ENCODE measurements around the gene MET.
"Not testable (repeated sequence)": the region's sequence is repeated elsewhere in the genome, so short reads cannot be mapped to it uniquely, and the experiment has no call there.

Gene MET

GRCh38 chr7:116810267-116811116 is 138.5 kb downstream of the MET start:
- DNase-seq (ENCODE audit: low spot score), result no peak

GRCh38 chr7:116811768-116812167 is 139.8 kb downstream of the MET start:
- no peak for DNase-seq (ENCODE audit: low spot score)

- DNase-seq (ENCODE audit: low spot score), result no peak
Measured at GRCh38 chr7:116812860-116813259, 140.9 kb downstream of the MET start.

GRCh38 chr7:116813371-116813770 is 141.4 kb downstream of the MET start:
- not testable (repeated sequence) for DNase-seq (ENCODE audit: low spot score)

- DNase-seq (ENCODE audit: low spot score), result no peak
Measured at GRCh38 chr7:116815041-116815440, 143.0 kb downstream of the MET start.

GRCh38 chr7:116820149-116820548 is 148.2 kb downstream of the MET start:
- no peak for DNase-seq (ENCODE audit: low spot score)

- DNase-seq (ENCODE audit: low spot score), result not testable (repeated sequence)
Measured at GRCh38 chr7:116821647-116822046, 149.7 kb downstream of the MET start.

- no peak for DNase-seq (ENCODE audit: low spot score)
Measured at GRCh38 chr7:116824449-116824848, 152.5 kb downstream of the MET start.

- DNase-seq (ENCODE audit: low spot score), result no peak
Measured at GRCh38 chr7:116828281-116828680, 156.3 kb downstream of the MET start.

GRCh38 chr7:116829041-116829440 is 157.0 kb downstream of the MET start:
- DNase-seq (ENCODE audit: low spot score), result no peak

GRCh38 chr7:116829493-116829892 is 157.5 kb downstream of the MET start:
- no peak for DNase-seq (ENCODE audit: low spot score)

- DNase-seq (ENCODE audit: low spot score), result no peak
Measured at GRCh38 chr7:116832692-116833091, 160.7 kb downstream of the MET start.

- peak; percentile 16 for DNase-seq (ENCODE audit: low spot score)
Measured at GRCh38 chr7:116834815-116835504, 163.0 kb downstream of the MET start.

GRCh38 chr7:116836048-116836447 is 164.1 kb downstream of the MET start:
- DNase-seq (ENCODE audit: low spot score), result no peak

GRCh38 chr7:116836911-116837310 is 164.9 kb downstream of the MET start:
- no peak for DNase-seq (ENCODE audit: low spot score)

- DNase-seq (ENCODE audit: low spot score), result no peak
Measured at GRCh38 chr7:116837586-116837985, 165.6 kb downstream of the MET start.

GRCh38 chr7:116840256-116840655 is 168.3 kb downstream of the MET start:
- DNase-seq (ENCODE audit: low spot score), result no peak

GRCh38 chr7:116842371-116842770 is 170.4 kb downstream of the MET start:
- no peak for DNase-seq (ENCODE audit: low spot score)

- no peak for DNase-seq (ENCODE audit: low spot score)
Measured at GRCh38 chr7:116843378-116843777, 171.4 kb downstream of the MET start.

All from AG08396 (cell line).